Liver (tissue), 9 donors: Measurements from ENCODE around the gene COX4I1. TPM values are rescaled to one million over a fixed set of nuclear protein-coding genes. Genes with fewer than 3 reads are reported as not detected.

Source experiments
- DNase-seq: peaks from one replicate; pipeline ENCODE4 v3.0.0-alpha.2; 2017; ENCODE audit warnings: low spot score
- H3K27ac ChIP-seq, 2 donors: one replicate each; pipeline ENCODE4 v1.7.0; 2013; ENCODE audit warnings: inconsistent platforms in 2 of 2, low read length in 2 of 2, control low read depth in 1 of 2, low read depth in 1 of 2, mild to moderate bottlenecking in 1 of 2
- H3K27me3 ChIP-seq, 4 donors: one replicate each; pipeline versions ENCODE4 v1.6.1 to v1.7.0; 2013; ENCODE audit warnings: low read length in 3 of 4, inconsistent platforms in 1 of 4, mild to moderate bottlenecking in 1 of 4, moderate library complexity in 1 of 4; ENCODE audit not compliant: control insufficient read depth in 4 of 4, insufficient read depth in 4 of 4
- H3K36me3 ChIP-seq, 4 donors: one replicate each; pipeline versions ENCODE4 v1.6.1 to v1.7.0; 2013; ENCODE audit warnings: low read length in 3 of 4, mild to moderate bottlenecking in 3 of 4, low read depth in 1 of 4, moderate library complexity in 1 of 4; ENCODE audit not compliant: control insufficient read depth in 4 of 4, insufficient read depth in 3 of 4
- H3K4me1 ChIP-seq, 4 donors: one replicate each; pipeline versions ENCODE4 v1.6.1 to v1.7.0; 2013; ENCODE audit warnings: low read length in 3 of 4, mild to moderate bottlenecking in 3 of 4, moderate library complexity in 1 of 4; ENCODE audit not compliant: control insufficient read depth in 4 of 4, insufficient read depth in 4 of 4
- H3K4me3 ChIP-seq, 3 donors: one replicate each; pipeline versions ENCODE4 v1.6.1 to v1.7.0; 2013; ENCODE audit warnings: low read length in 3 of 3, control low read depth in 1 of 3, low read depth in 1 of 3, mild to moderate bottlenecking in 1 of 3
- H3K9ac ChIP-seq, 2 donors: one replicate each; pipeline ENCODE4 v1.7.0; 2013; ENCODE audit warnings: low read length in 2 of 2, mild to moderate bottlenecking in 2 of 2, moderate library complexity in 2 of 2, control low read depth in 1 of 2, low read depth in 1 of 2
- H3K9me3 ChIP-seq, 4 donors: one replicate each; pipeline versions ENCODE4 v1.6.1 to v1.7.0; 2013; ENCODE audit warnings: low read length in 3 of 4; ENCODE audit not compliant: control insufficient read depth in 4 of 4
- ATF3 ChIP-seq: IDR thresholded peaks from 2 replicates; pipeline ENCODE4 v1.6.1; 2016; ENCODE audit warnings: antibody characterized with exemption
- CTCF ChIP-seq: fragments of 150-350 bp; IDR thresholded peaks from 2 replicates; pipeline ENCODE4 v1.5.1; 2017; ENCODE audit warnings: improper control_type of control experiment, low read depth, low read length; ENCODE audit not compliant: missing input control
- EGR1 ChIP-seq, 2 donors: IDR thresholded peaks; 2 replicates each; pipeline ENCODE4 v1.6.1; 2016 to 2018; ENCODE audit warnings: antibody characterized with exemption in 2 of 2, low read depth in 2 of 2
- FOXA1 ChIP-seq: IDR thresholded peaks from 2 replicates; pipeline ENCODE4 v1.6.1; 2016; ENCODE audit warnings: antibody characterized with exemption
- FOXA2 ChIP-seq: IDR thresholded peaks from 2 replicates; pipeline ENCODE4 v1.6.1; 2016; ENCODE audit warnings: antibody characterized with exemption
- GABPA ChIP-seq, 2 donors: IDR thresholded peaks in 1 of 2; conservative IDR thresholded peaks in 1 of 2; 2 replicates each; pipeline ENCODE4 v1.6.1; 2016; ENCODE audit warnings: antibody characterized with exemption in 2 of 2, mild to moderate bottlenecking in 1 of 2, moderate library complexity in 1 of 2
- HNF4A ChIP-seq, 2 donors: conservative IDR thresholded peaks; 2 replicates each; pipeline ENCODE4 v1.6.1; 2016; ENCODE audit warnings: antibody characterized with exemption in 2 of 2, mild to moderate bottlenecking in 2 of 2
- HNF4G ChIP-seq: IDR thresholded peaks from 2 replicates; pipeline ENCODE4 v1.6.1; 2016; ENCODE audit warnings: antibody characterized with exemption
- JUND ChIP-seq, 2 donors: IDR thresholded peaks; 2 replicates each; pipeline ENCODE4 v1.6.1; 2016; ENCODE audit warnings: antibody characterized with exemption in 2 of 2
- MAX ChIP-seq: IDR thresholded peaks from 2 replicates; pipeline ENCODE4 v1.6.1; 2016; ENCODE audit warnings: antibody characterized with exemption
- NR2F2 ChIP-seq: IDR thresholded peaks from 2 replicates; pipeline ENCODE4 v1.6.1; 2016; ENCODE audit warnings: antibody characterized with exemption
- RAD21 ChIP-seq, 2 donors: IDR thresholded peaks; 2 replicates each; pipeline ENCODE4 v1.6.1; 2016; ENCODE audit warnings: antibody characterized with exemption in 2 of 2, mild to moderate bottlenecking in 2 of 2
- REST ChIP-seq: IDR thresholded peaks from 2 replicates; pipeline ENCODE4 v1.6.1; 2016; ENCODE audit warnings: antibody characterized with exemption, mild to moderate bottlenecking
- RXRA ChIP-seq, 2 donors: IDR thresholded peaks; 2 replicates each; pipeline ENCODE4 v1.6.1; 2017 to 2018; ENCODE audit warnings: antibody characterized with exemption in 2 of 2, mild to moderate bottlenecking in 1 of 2
- SP1 ChIP-seq: IDR thresholded peaks from 2 replicates; pipeline ENCODE4 v1.6.1; 2018; ENCODE audit warnings: antibody characterized with exemption, mild to moderate bottlenecking
- TAF1 ChIP-seq: conservative IDR thresholded peaks from 2 replicates; pipeline ENCODE4 v1.6.1; 2016; ENCODE audit warnings: antibody characterized with exemption, mild to moderate bottlenecking
- YY1 ChIP-seq: IDR thresholded peaks from 2 replicates; pipeline ENCODE4 v1.6.1; 2016; ENCODE audit warnings: antibody characterized with exemption, mild to moderate bottlenecking
- ZBTB33 ChIP-seq: IDR thresholded peaks from 2 replicates; pipeline ENCODE4 v1.6.1; 2016; ENCODE audit warnings: antibody characterized with exemption
- WGBS: extraction: QIAGEN DNeasy Blood & Tissue Kit; methylation state at CpG from one replicate; pipeline ENCODE4 v1.1.7; 2013; 5-methylcytosine and 5-hydroxymethylcytosine counted together
- polyA plus RNA-seq, 2 donors: library from polyadenylated mRNA; stranded (reverse) in 1 of 2; unstranded in 1 of 2; fragments of 200-250 nt in 1 of 2; fragments of >200 nt in 1 of 2; fragmentation: Nextera tagmentation in 1 of 2; extraction: Ambion mirVana in 1 of 2; gene quantifications; one replicate each; pipeline versions ENCODE4 v1.2.1 to v1.2.3, GENCODE V29; 2013 to 2015
- total RNA-seq, 2 donors: library from RNA; depleted of rRNA; stranded (reverse); fragments of >200 nt; gene quantifications; one replicate each; pipeline ENCODE4 v1.2.3, GENCODE V29; 2014
- donor health status: healthy.
- donor health status: healthy.
- donor health status: healthy.
- donor health status: healthy.
- donor health status: healthy.

The COX4I1 gene
- total and polyA plus RNA-seq, 4 donors = 186 to 576 (median 331) TPM

GRCh38 chr16:85840395-85840794 is 40.9 kb downstream of the COX4I1 start:
- WGBS = 94% methylated on average over 9 of the region's 9 CpGs
- no peak overlapping the region for H3K4me3 ChIP-seq
- no peak for DNase-seq
- H3K9me3 ChIP-seq = peaks cover 0 to 3% (median 0%) of the 10 kb centered on the region in 4 donors
- no peaks in the 10 kb centered on the region for H3K27me3 ChIP-seq
- no peaks in the 10 kb centered on the region for H3K4me1 ChIP-seq
- TF ChIP-seq FOXA1 (no peak), FOXA2 (no peak)
- no peak overlapping the region for H3K27ac ChIP-seq
- H3K9ac ChIP-seq = no peak overlapping the region
- H3K36me3 ChIP-seq = peaks cover 0 to 4% (median 0%) of the 10 kb centered on the region in 4 donors

GRCh38 chr16:85840801-85841200 is 41.3 kb downstream of the COX4I1 start:
- DNase-seq = no peak

More at GRCh38 chr16:85840801-85841200, 41.3 kb downstream of the COX4I1 start:
- Histone ChIP-seq H3K9me3 (peaks cover 0 to 3% (median 0%) of the 10 kb centered on the region in 4 donors), H3K36me3 (peaks cover 0 to 4% (median 0%) of the 10 kb centered on the region in 4 donors), H3K27me3 (no peaks in the 10 kb centered on the region), H3K27ac (no peak overlapping the region), H3K4me1 (no peaks in the 10 kb centered on the region), H3K9ac (no peak overlapping the region), H3K4me3 (no peak overlapping the region)
- no peak for TF ChIP-seq ZBTB33
- TF ChIP-seq RAD21 (IDR thresholded peaks at IDR 0.05) = no peak
- no peak for TF ChIP-seq FOXA2
- TF ChIP-seq ATF3 = no peak
- no peak for TF ChIP-seq RXRA (IDR thresholded peaks at IDR 0.05)
- no peak for TF ChIP-seq GABPA (IDR thresholded peaks at IDR 0.05 in 1 of 2, conservative IDR thresholded peaks at IDR 0.05 in 1 of 2)
- no peak for TF ChIP-seq YY1
- no peak for TF ChIP-seq EGR1 (IDR thresholded peaks at IDR 0.05; ENCODE audit: low read depth in 2 of 2)
- no peak for TF ChIP-seq CTCF
- TF ChIP-seq HNF4G = no peak
- no peak for TF ChIP-seq JUND (IDR thresholded peaks at IDR 0.05)
- TF ChIP-seq NR2F2 = no peak
- no peak for TF ChIP-seq FOXA1
- TF ChIP-seq REST = no peak
- no peak for TF ChIP-seq HNF4A (conservative IDR thresholded peaks at IDR 0.05)
- no peak for TF ChIP-seq MAX
- no peak for TF ChIP-seq SP1
- no peak for TF ChIP-seq TAF1
- 83% methylated on average over 10 of the region's 10 CpGs for WGBS
